Measurements from ENCODE around the gene ARL2BP.

- TF ChIP-seq CTCF (IDR thresholded peaks at IDR 0.05) (no peak), POLR2A (IDR thresholded peaks at IDR 0.05) (no peak)
Measured at GRCh38 chr16:57236022-57236350, 9.1 kb upstream of the ARL2BP start.

Data from right lobe of liver (tissue), 4 donors.